B cell (primary cell): ENCODE measurements around the gene MYD88.

ENCODE experiments used
- EZH2 ChIP-seq: IDR thresholded peaks from 2 replicates; pipeline ENCODE4 v1.6.1; 2012; ENCODE audit warnings: borderline replicate concordance, low read depth, mild to moderate bottlenecking, moderate library complexity, low read length; ENCODE audit not compliant: insufficient read depth, poor library complexity, severe bottlenecking
- TF ChIP-seq, protein P1 (sequence below): fragments of 200-600 bp; IDR thresholded peaks from one replicate; pipeline ENCODE4 v1.8.0; 2022; ENCODE audit warnings: antibody characterized with exemption, mild to moderate bottlenecking

DNA sequence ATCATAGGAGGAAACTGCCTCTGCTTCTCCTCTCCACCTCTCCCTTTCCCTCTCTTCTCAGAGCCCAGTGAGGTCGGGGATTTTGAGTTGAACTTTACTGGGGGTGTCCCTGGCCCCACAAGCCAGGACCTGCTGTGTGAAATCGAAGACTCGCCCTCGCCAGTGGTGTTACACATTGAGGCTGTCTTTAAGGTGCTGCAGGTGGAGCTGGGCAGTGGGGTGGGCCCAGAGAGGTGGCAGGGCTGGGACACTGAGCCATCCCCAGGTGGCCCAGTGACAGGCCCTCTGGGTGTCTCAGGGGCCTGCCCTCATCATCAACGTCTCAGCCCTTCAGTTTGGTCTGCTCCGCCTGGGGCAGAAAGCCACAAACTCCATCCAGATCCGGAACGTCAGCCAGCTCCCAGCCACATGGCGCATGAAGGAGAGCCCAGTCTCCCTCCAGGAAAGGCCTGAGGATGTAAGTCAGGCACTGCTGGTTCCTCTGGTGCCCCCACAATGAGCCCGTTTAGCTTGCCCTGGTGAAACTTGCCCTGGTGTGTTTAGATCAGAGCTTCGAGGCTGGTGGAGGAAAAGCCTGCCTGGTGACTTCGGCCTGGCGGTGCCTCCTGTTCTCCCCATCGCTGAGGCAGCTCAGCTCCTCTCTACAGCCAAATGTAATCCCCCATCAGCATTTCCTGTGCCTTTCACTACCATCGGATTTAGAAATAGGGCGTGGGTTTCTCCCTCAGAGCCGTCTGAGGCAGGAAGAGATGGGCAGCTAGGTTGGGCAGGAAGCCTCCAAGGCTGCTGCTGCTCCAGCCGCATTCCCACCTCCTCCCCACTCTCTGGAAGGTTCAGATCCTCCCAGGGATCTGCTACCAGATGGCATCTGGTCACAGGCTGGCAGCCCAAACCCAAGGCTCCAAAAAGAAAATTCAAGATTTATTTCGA lies 40.8 kb upstream of the MYD88 start:
- TF ChIP-seq, protein P1, sequence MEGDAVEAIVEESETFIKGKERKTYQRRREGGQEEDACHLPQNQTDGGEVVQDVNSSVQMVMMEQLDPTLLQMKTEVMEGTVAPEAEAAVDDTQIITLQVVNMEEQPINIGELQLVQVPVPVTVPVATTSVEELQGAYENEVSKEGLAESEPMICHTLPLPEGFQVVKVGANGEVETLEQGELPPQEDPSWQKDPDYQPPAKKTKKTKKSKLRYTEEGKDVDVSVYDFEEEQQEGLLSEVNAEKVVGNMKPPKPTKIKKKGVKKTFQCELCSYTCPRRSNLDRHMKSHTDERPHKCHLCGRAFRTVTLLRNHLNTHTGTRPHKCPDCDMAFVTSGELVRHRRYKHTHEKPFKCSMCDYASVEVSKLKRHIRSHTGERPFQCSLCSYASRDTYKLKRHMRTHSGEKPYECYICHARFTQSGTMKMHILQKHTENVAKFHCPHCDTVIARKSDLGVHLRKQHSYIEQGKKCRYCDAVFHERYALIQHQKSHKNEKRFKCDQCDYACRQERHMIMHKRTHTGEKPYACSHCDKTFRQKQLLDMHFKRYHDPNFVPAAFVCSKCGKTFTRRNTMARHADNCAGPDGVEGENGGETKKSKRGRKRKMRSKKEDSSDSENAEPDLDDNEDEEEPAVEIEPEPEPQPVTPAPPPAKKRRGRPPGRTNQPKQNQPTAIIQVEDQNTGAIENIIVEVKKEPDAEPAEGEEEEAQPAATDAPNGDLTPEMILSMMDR: no peak
- TF ChIP-seq EZH2: no peak
